HG03571 (cell line): ENCODE data around the gene LRP4.

ENCODE experiments used
- ATAC-seq: cut with Tn5 transposase; IDR thresholded peaks from one replicate; pipeline ENCODE4 v1.9.1; 2021; ENCODE audit not compliant: unreplicated experiment

The LRP4 gene

DNA sequence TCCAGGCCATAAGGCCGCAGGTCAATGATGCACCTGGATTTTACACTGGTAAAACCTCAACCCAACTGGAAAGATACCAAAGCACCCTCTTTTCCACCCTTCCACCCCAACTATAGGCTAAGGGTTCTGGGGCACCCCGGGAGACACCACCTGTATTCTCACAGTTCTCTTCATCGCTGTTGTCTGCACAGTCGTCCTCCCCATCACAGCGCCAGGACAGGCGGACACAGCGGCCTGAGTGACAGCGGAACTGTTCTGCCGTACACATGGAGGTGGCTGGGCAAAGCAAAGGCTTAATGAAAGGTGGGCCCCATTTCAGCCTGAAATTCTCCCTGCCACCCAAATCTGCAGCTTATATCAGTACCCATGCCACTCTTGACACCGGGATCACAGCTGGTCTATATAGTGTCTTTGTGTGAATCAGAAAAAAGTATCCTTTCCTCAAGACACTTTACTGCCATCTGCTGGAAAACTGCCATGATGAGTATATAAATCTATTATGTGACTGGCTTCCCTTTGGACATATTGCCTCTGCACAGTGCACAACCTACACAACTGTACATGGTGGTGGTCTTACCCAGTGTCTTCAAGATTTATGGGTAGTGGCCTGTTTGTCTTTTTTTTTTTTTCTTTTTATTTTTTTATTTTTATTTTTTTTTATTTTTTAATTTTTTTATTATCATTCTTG lies 21.5 kb downstream of the LRP4 start:
- ATAC-seq, result no peak

GRCh38 chr11:46895821-46896220 lies 22.5 kb downstream of the LRP4 start:
- ATAC-seq, result no peak

DNA sequence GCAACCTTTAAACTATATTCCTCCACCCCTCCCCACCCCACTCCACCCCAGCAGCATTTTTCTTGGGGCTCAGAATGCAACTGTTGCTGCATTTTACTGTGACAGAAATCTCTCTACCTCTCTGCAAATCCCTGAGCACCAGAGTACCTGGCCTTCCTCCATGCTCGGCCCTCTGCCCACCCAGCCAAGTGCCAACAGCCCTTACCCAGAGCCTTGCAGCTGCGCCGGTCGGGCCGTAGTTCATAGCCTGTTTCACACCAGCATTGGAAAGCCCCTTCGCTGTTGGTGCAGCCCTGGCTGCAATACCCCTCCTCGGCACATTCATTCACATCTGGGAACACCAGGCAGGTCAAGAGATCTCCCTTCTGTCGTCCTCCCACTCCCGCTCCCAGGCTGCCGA lies 23.4 kb downstream of the LRP4 start:
- ATAC-seq, result no peak

GRCh38 chr11:46894506-46894905 lies 23.8 kb downstream of the LRP4 start:
- ATAC-seq, result no peak

DNA sequence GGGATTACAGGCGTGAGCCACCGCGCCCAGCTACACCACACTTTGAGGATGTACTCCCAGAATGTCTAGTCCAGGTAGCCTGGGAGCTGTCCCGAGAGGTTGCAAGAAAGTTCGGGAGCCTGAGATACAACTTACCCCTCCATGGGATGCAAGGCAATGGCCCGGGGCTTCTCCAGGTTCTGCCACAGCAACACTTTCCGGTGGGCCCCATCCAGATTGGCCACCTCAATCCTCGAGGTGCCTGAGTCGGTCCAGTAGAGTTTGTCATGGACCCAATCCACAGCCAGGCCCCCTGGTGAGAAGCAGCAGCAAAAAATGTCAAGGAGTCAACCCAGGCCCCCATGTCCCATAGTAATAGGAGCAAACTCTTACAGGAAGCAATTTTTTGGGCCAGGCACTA lies 25.5 kb downstream of the LRP4 start:
- ATAC-seq, result no peak

DNA sequence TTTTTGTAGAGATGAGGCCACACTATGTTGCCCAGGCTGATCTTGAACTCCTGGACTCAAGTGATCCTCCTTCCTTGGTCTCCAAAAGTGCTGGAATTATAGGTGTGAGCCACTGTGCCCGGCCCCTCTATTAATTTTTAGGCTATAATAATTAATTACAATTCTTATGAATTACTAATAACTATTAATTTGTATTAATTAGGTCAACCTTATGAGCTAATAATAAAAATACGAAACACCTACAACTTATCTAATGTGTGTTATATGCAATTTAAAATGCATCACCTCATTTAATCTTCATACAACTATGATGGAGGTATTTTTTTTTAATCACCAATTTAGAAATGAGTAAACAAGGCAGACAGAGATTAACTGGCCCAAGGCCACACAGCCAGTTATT lies 26.2 kb downstream of the LRP4 start:
- ATAC-seq, result no peak

GRCh38 chr11:46890665-46891064 lies 27.7 kb downstream of the LRP4 start:
- no peak for ATAC-seq

DNA sequence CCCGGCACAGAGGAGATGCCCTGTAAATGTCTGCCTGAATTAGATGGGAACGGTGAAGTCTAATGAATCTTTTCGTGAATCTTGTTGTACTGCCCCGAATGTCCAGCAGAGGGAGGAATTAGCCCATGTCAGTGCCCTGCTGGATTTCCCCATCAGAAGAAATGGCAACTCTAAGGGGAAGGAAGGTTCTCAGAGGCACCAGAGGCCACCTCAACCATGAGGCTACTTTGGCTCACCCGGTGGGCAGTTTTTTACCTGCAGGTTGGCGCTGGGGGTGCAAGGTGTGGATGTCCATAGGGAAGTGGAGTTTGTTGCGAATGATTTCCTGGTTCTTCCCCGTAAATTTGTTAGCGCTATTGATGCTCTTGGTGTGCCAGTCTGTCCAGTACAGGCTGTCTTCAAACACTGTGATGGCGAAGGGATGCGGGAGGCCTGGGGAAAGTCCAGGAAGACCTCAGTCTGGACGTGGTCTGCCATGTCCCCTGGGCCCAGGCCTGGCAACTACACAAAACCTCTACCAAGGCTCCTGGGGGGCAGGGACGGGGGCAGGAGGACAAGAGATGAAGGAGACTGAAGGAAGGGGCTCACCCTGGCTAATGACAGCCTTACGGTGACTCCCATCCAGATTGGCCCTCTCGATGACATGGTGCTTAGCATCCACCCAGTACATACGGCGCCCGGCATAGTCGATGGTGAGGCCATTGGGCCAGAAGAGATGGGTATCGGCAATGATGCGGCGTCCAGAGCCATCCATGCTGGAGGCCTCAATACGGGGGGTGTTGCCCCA lies 28.5 kb downstream of the LRP4 start:
- no peak for ATAC-seq

- ATAC-seq, result no peak
These were observed 29.1 kb downstream of the LRP4 start for GRCh38 chr11:46889251-46889650.

- ATAC-seq, result no peak
These were observed 29.7 kb downstream of the LRP4 start for GRCh38 chr11:46888636-46889035.

GRCh38 chr11:46886211-46886610 lies 32.1 kb downstream of the LRP4 start:
- ATAC-seq, result no peak

DNA sequence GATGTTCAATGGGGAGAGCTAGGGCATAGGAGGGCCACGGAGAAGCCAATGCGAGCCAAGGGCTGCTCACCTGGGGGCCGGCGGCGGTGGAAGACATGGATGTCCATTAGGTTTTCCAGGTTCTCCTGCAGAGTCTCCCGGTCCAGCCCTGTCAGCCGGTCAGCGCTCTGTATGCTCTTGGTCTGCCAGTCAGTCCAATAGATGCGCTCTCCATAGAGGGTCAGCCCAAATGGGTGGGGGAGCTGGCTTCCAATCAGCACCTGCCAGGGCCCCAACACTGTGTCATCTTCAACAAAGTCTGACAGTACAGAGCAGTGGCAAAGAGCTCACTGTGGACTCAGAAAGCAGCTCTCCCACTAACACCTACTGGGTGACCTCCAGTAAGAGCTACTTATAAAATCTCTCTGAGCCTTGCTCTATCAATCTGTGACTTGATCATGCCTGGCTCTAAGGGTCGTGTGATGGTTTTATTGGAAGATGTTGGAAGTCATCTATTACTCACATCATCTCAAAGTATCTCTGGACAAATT lies 39.2 kb downstream of the LRP4 start:
- ATAC-seq, result no peak

DNA sequence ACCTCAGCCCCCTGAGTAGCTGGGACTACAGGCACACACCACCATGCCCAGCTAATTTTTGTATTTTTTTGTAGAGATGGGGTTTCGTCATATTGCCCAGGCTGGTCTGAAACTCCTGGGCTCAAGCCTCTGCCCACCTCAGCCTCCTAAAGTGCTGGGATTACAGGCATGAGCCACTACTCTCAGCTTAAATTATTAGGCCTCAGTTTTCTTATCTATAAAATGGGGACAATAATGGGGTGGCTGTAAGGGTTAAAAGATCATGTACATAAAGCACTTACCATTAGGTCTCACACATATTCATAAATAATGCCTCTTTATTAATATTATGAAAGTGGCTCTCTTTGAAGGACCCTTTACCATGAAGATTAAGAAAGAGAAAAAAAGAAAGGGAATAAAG lies 40.8 kb downstream of the LRP4 start:
- ATAC-seq, result no peak

GRCh38 chr11:46876471-46876870 lies 41.9 kb downstream of the LRP4 start:
- no peak for ATAC-seq

DNA sequence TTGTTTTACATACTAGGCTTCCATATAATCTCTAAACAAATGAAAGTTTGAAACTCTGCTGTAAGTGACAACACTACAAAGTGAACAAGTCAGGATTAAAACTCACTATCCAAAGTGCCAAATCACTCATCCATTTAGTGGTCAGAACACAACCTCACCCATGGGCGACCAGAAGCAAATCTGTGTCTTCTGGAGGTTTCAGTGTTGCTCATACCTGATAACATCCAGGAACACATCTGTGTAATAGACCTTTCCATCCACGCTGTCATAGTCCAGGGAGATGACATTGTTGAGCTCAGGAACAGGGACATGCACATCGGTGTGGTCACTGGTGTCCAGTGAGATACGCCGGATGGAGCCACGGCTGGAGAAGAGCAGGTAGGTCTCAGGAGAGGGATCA lies 43.8 kb downstream of the LRP4 start:
- ATAC-seq, result no peak

- ATAC-seq, result no peak
These were observed 49.4 kb downstream of the LRP4 start for GRCh38 chr11:46868912-46869311.

DNA sequence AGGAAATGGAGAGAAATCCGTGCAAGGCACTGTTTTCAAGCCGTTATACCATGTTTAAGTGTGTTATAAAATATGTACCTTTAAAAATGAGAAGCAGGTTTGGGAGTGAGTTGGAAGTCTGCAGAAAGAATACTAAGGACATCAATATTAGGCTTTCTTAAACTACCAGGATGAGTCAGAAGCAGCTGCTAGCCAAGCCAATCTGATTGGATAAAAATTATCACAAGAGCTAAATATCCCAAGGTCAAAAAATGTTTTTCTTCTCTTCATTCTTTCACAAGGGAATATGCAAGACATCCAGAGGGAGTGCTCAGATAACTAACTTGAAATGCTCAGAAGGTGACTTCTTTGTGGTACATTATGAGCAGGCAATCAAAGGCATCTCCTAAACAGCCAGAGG lies 53.0 kb downstream of the LRP4 start:
- no peak for ATAC-seq

GRCh38 chr11:46860218-46860617 lies 58.1 kb downstream of the LRP4 start:
- ATAC-seq, result no peak

- no peak for ATAC-seq
These were observed 59.3 kb downstream of the LRP4 start for GRCh38 chr11:46858920-46859546.

DNA sequence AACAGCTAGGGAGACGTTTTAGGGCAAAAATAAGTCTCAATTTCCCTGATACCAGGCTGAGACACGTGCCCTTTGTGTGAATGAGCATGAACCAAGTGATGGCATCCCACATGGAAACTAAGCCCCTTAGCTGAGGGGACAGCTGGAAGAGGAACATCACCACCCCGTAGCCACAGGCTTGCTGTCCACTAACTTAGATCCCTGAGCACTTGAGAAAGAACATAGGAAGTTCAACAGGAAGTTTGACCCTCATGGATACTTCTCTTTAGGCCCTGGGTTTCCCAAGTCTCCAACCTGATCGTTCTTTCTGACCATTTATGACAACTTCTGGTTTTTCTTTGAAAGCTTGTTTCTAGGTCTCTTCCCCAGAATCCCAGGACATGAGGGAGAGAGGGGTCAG lies 60.7 kb downstream of the LRP4 start:
- ATAC-seq, result no peak

- no peak for ATAC-seq
These were observed 61.6 kb downstream of the LRP4 start for GRCh38 chr11:46856605-46857343.
